K562 (cell line): ENCODE measurements around the gene ZC3H15.

Source experiments
- BRF1 ChIP-seq: IDR thresholded peaks from 3 replicates; pipeline ENCODE4 v1.6.1; 2011; ENCODE audit warnings: borderline replicate concordance, mild to moderate bottlenecking; ENCODE audit not compliant: insufficient read length; ENCODE audit errors: extremely low read depth
- NBN ChIP-seq: fragments of 450-650 bp; IDR thresholded peaks from 2 replicates; pipeline ENCODE4 v1.6.1; 2016; ENCODE audit warnings: low read depth, mild to moderate bottlenecking
- POLR2AphosphoS5 ChIP-seq: IDR thresholded peaks from 2 replicates; pipeline ENCODE4 v1.6.1; 2011; ENCODE audit warnings: mild to moderate bottlenecking, low read depth, low read length, moderate library complexity; ENCODE audit not compliant: control insufficient read depth, insufficient read depth
- RFX5 ChIP-seq: IDR thresholded peaks from 2 replicates; pipeline ENCODE4 v1.6.1; 2011; ENCODE audit warnings: low read depth, mild to moderate bottlenecking, improper control_type of control experiment, low read length
- SMARCA5 ChIP-seq: fragments of 450-650 bp; IDR thresholded peaks from 2 replicates; pipeline ENCODE4 v1.6.1; 2016
- TF ChIP-seq, protein P1 (sequence below): sonication (generic); formaldehyde crosslinking; IDR thresholded peaks from 2 replicates; pipeline ENCODE4 v1.9.0; 2022; ENCODE audit warnings: mild to moderate bottlenecking, missing genetic modification reagents
- TF ChIP-seq, protein P2 (sequence below), 3 experiments: IDR thresholded peaks in 2 of 3; conservative IDR thresholded peaks in 1 of 3; 2 replicates each; pipeline ENCODE4 v1.5.1; 2011 to 2012; ENCODE audit warnings: low read length in 3 of 3, mild to moderate bottlenecking in 3 of 3, control low read depth in 2 of 3, improper control_type of control experiment in 1 of 3, inconsistent platforms in 1 of 3, low read depth in 1 of 3, mixed read lengths in 1 of 3, moderate library complexity in 1 of 3; ENCODE audit not compliant: insufficient read depth in 2 of 3

DNA sequence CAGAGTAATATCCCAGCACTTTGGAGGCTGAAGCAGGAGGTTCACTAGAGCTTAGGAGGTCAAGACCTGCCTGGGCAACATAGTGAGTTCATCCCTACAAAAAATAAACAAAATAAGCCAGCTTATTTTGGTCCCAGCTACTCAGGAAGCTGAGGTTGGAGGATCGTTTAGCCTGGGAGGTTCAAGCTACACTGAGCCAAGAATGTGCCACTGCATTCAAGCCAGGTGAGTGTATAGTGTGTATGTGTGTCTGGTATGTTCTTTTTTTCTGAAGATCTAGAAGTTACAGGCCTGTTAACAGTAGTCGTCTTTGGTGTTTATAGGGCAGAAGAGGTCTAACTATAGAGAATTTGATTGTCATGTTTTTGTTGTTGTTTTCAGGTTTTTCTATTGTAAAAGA, 40.2 kb downstream of the ZC3H15 start:
- TF ChIP-seq BRF1 (no peak), RFX5 (no peak), SMARCA5 (no peak), POLR2AphosphoS5 (no peak), NBN (no peak)
- TF ChIP-seq, protein P1, sequence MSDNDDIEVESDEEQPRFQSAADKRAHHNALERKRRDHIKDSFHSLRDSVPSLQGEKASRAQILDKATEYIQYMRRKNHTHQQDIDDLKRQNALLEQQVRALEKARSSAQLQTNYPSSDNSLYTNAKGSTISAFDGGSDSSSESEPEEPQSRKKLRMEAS (CRISPR knock-in tag): no peak
- TF ChIP-seq, protein P2, sequence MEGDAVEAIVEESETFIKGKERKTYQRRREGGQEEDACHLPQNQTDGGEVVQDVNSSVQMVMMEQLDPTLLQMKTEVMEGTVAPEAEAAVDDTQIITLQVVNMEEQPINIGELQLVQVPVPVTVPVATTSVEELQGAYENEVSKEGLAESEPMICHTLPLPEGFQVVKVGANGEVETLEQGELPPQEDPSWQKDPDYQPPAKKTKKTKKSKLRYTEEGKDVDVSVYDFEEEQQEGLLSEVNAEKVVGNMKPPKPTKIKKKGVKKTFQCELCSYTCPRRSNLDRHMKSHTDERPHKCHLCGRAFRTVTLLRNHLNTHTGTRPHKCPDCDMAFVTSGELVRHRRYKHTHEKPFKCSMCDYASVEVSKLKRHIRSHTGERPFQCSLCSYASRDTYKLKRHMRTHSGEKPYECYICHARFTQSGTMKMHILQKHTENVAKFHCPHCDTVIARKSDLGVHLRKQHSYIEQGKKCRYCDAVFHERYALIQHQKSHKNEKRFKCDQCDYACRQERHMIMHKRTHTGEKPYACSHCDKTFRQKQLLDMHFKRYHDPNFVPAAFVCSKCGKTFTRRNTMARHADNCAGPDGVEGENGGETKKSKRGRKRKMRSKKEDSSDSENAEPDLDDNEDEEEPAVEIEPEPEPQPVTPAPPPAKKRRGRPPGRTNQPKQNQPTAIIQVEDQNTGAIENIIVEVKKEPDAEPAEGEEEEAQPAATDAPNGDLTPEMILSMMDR (IDR thresholded peaks at IDR 0.05 in 2 of 3, conservative IDR thresholded peaks at IDR 0.05 in 1 of 3; ENCODE audit: insufficient read depth in 2 of 3, low read depth in 1 of 3, low read length in 3 of 3): no peak
